GM12865 (cell line): Measurements from ENCODE around the gene AEBP1.
"Not testable (repeated sequence)": the region's sequence is repeated elsewhere in the genome, so short reads cannot be mapped to it uniquely, and the experiment has no call there.

ENCODE experiments used
- DNase-seq: peaks from one replicate; pipeline ENCODE4 v3.0.0; 2010; ENCODE audit warnings: low read depth
- H3K4me3 ChIP-seq: 2 replicates; pipeline ENCODE4 v1.5.1; 2011; ENCODE audit warnings: mild to moderate bottlenecking, low read depth, low read length, control low read depth
- CTCF ChIP-seq: IDR thresholded peaks from 2 replicates; pipeline ENCODE4 v1.5.1; 2011; ENCODE audit warnings: low read length, control low read depth, low read depth, inconsistent platforms; ENCODE audit not compliant: insufficient read depth; ENCODE audit errors: missing control alignments

Gene AEBP1

GRCh38 chr7:44120395-44120794, 16.2 kb downstream of the AEBP1 start:
- DNase-seq, result no peak
- TF ChIP-seq CTCF, result no peak

DNA sequence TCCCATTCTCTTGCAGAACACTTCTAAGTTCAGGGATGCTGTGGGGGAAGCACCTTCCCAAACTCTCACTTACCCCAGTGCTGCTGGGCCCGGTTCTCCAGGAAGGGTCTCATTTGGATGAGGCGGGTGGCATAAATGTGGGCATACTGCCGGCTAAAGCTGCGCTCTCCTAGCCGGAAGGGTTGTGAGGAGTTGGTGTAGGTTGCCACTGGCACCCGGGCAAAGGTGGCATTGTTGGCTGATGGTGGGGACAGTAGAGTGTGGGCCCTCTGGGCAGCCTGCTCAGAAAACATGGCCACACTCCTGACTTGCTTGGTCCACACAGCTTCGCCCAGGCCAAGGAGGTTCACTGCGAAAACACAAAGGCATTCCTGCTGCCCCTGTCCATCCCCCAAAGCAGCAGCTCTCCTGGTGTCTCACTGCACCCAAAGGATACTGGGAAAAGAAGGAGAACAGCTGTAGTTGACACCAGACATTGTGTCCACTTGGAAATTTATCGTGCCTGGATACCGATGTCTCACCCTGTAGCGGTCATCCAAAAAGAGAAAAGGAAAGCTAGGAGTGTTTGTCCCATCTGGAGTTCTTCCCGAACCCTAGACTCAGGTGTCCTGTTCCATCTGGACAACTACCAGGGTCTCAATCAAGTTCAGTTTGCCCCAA, 17.7 kb downstream of the AEBP1 start:
- peak overlapping the region; percentile 90 for H3K4me3 ChIP-seq
- DNase-seq, result no peak
- no peak for TF ChIP-seq CTCF

More at GRCh38 chr7:44120395-44120794, 16.2 kb downstream of the AEBP1 start:
- H3K4me3 ChIP-seq, result no peak overlapping the region

GRCh38 chr7:44122529-44122928, 18.4 kb downstream of the AEBP1 start:
- DNase-seq, result no peak
- no peak for TF ChIP-seq CTCF
- peak overlapping the region; percentile 90 for H3K4me3 ChIP-seq

DNA sequence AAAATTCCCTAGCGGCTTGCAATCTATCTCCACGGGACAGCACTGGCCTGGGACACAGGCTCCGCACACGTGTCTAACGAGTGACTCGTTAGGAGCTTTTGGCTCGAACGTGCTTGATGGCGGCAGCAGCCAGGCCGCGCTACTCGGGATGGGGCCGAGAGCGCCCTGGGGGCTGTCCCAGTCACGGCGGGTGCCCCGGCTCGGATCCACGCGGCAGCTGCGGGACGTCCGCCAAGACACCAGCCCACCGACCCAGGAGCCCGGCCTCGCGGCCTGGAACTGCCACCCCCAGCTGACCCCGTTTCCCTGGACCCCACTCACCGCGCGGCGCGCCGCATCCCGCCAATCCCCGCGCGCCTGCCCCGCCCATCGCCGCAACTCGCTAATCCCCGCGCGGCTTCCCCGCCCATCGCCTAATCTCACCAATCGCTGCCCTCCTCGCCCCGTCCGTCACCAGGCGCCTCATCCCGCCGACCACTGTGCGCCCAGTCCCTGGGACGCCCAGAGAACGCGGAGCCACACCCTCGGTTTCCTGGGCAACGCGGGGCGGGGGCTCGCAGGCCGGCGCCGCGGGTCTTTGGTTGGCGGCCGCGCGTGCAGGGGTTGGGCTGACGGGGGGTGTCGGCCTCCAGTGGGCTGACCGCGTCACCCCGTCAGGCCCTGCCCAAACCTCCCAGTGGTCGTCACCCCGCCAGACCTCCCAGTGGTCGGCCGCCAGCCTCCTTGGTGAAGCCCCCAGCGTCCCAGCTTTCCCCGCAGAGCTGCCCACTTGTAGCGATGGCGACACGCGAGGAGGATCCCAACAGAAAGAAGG, 19.3 kb downstream of the AEBP1 start, which contains the start of gene POLD2:
TSS of gene POLD2 (minus strand) at position 359 of the 814 bp plus-strand sequence. CDS start 1,495 bp downstream, outside the sequence.
- TF ChIP-seq CTCF, result no peak
- DNase-seq, result peak; percentile 96
- H3K4me3 ChIP-seq, result peak within 1 kb of the TSS; percentile 90

- H3K4me3 ChIP-seq, result no peak overlapping the region
- no peak for TF ChIP-seq CTCF
- DNase-seq, result no peak
Measured at GRCh38 chr7:44124822-44125202, 20.7 kb downstream of the AEBP1 start.

- DNase-seq, H3K4me3 ChIP-seq: not testable (repeated sequence)
Measured at GRCh38 chr7:44126574-44126973, 22.4 kb downstream of the AEBP1 start.

GRCh38 chr7:44127161-44127560, 23.0 kb downstream of the AEBP1 start:
- no peak for TF ChIP-seq CTCF
- no peak overlapping the region for H3K4me3 ChIP-seq
- DNase-seq, result no peak
